Activated CD4-positive, alpha-beta memory T cell treated with anti-CD3 and anti-CD28 coated beads, Interleukin-2, amount 10 ng/mL, durations not matched to agents 7 days and 5 days (primary cell): ENCODE measurements around the gene ARL8B. TPM values are rescaled to one million over a fixed set of nuclear protein-coding genes. Genes with fewer than 3 reads are reported as not detected.

Source experiments
- CTCF ChIA-PET: fragments of 350-600 bp; sonication (Branson Sonifier 250); formaldehyde crosslinking; loops from one replicate; lab custom pipeline; 2021; ENCODE audit warnings: antibody characterized with exemption, inconsistent platforms; lab: Charles Lee
- POLR2A ChIA-PET: fragments of 350-600 bp; sonication (Branson Sonifier 250); formaldehyde crosslinking; loops from one replicate; lab custom pipeline; 2021; ENCODE audit warnings: antibody characterized with exemption; lab: Charles Lee
- DNase-seq: peaks from one replicate; pipeline ENCODE4 v3.0.0-alpha.2; 2020
- H3K27ac Mint-ChIP-seq: one replicate; pipeline ENCODE4 v1.8.0; 2021; ENCODE audit warnings: mild to moderate bottlenecking, mixed read lengths
- H3K27me3 Mint-ChIP-seq: one replicate; pipeline ENCODE4 v1.8.0; 2021; ENCODE audit warnings: mixed read lengths
- H3K36me3 Mint-ChIP-seq: one replicate; pipeline ENCODE4 v1.8.0; 2021; ENCODE audit warnings: low read depth, mixed read lengths
- H3K4me1 Mint-ChIP-seq: one replicate; pipeline ENCODE4 v1.8.0; 2021; ENCODE audit warnings: mixed read lengths
- H3K4me3 Mint-ChIP-seq: one replicate; pipeline ENCODE4 v1.8.0; 2021; ENCODE audit warnings: mild to moderate bottlenecking, mixed read lengths
- H3K9me3 Mint-ChIP-seq: one replicate; pipeline ENCODE4 v1.8.0; 2021; ENCODE audit warnings: mixed read lengths
- total RNA-seq, 2 experiments: library from RNA; stranded (reverse); gene quantifications; one replicate each; pipeline ENCODE4 v1.2.3, GENCODE V29; 2021

ARL8B gene
- total RNA-seq, 2 experiments from 2014 or later = 38.2 to 45.7 TPM

DNA sequence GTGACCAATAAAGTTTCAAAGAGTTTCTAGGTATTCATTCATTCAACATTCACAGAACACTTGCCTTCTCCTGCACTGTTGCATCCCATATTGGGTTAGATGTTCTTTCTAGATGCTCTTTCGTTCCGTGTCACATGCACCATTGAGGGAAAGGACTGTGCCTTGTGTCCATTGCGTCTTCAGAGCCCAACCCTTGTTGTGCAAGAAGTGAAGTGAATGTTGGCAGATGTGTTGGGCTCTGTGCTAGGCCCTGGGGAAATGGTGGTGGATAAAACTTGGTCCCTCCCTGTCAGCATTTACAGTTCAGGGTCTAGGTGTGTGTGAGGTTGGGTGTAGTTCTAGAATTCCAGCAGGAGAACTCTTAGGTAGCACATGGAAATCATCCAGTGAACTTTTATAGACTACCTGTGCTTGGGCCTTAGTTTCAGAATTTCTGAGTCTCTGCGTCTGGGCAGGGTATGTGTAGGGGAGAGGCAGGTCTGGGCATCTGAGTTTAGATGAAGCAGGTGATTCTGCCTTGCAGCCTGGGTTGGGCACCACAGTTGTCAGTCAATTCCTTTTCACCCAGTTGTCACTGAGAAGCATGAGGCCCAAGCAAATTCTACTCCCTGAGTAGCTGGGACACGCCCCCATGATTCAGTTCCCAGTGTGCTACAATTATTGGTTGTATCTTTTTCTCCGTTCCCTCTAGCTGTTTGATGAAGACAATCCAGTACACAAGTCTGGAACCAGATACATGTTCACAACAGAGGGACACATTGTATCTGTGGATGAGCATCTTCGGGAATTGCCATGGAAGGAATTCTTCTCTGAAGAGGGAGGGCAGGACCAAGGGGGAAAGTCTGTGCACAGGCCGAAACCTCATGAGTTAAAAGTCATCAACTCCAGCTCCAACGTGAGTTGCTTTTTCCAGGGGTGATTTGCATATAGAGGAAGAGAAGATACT, 90.8 kb downstream of the ARL8B start:
- ChIA-PET CTCF (no interaction called here), POLR2A (interaction anchor here (0.6 to 1.4 kb wide), 2 partner anchors 24 to 25 kb away, joined by 3 read pairs; partner anchors contain the start of gene EDEM1)
- H3K36me3 Mint-ChIP-seq = peaks cover 91% of the 10 kb centered on the region
- H3K27me3 Mint-ChIP-seq = no peaks in the 10 kb centered on the region
- no peak for DNase-seq
- no peak overlapping the region for H3K4me3 Mint-ChIP-seq
- no peak overlapping the region for H3K27ac Mint-ChIP-seq
- H3K4me1 Mint-ChIP-seq = peaks cover 6% of the 10 kb centered on the region
- H3K9me3 Mint-ChIP-seq = no peaks in the 10 kb centered on the region

DNA sequence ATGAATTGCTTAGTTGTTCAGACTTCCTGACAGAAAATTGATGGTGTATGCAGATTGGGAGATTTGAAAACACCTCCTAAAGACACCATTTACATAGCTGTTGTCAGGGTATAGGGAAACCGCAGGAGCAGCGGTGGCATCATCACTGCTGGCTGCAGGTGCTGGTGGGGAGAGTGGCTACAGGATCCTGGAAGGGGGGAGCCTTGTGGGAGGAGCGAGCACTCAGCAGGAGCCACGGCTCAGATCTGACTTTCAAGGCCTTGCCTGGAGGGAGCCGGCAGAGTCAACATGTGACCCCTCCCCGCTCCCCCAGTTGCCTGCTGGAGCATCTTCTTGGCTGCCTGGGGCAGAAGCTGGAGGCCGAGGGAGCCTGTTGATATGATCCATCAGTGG, 91.5 kb downstream of the ARL8B start:
- Mint-ChIP-seq H3K4me3 (no peak overlapping the region), H3K27me3 (no peaks in the 10 kb centered on the region), H3K27ac (no peak overlapping the region), H3K4me1 (peaks cover 6% of the 10 kb centered on the region), H3K36me3 (peaks cover 91% of the 10 kb centered on the region), H3K9me3 (no peaks in the 10 kb centered on the region)
- POLR2A ChIA-PET = interaction anchor here (0.6 kb wide), 1 partner anchor 26 kb away, joined by 3 read pairs; the partner anchor contains the start of gene EDEM1
- DNase-seq = no peak
- CTCF ChIA-PET = no interaction called here

DNA sequence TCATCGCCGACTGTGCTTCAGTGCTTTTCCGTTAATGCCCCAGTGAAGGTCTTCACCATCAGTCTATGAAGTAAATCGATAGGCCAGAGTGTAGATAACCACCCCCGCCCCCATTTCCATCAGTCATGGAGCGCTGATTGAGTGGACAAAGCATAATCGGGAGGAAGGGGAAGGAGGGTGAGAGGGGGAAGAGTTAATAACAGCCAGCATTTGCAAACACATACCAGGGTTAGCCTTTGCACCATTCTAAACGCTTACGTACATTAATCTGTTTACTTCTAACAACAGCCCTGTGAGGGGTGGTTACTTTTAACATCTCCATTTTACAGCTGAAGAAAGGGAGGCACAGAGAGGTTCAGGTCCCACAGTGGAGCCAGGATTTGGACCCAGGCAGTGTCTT, 92.3 kb downstream of the ARL8B start:
- POLR2A ChIA-PET = no interaction called here
- no peak overlapping the region for H3K27ac Mint-ChIP-seq
- peaks cover 89% of the 10 kb centered on the region for H3K36me3 Mint-ChIP-seq
- no peaks in the 10 kb centered on the region for H3K9me3 Mint-ChIP-seq
- no peaks in the 10 kb centered on the region for H3K27me3 Mint-ChIP-seq
- peaks cover 6% of the 10 kb centered on the region for H3K4me1 Mint-ChIP-seq
- CTCF ChIA-PET = no interaction called here
- no peak overlapping the region for H3K4me3 Mint-ChIP-seq
- no peak for DNase-seq

GRCh38 chr3:5217824-5218595, 95.9 kb downstream of the ARL8B start:
- Mint-ChIP-seq H3K27ac (no peak overlapping the region), H3K4me1 (peaks cover 5% of the 10 kb centered on the region), H3K27me3 (no peaks in the 10 kb centered on the region), H3K4me3 (no peak overlapping the region), H3K36me3 (peaks cover 61% of the 10 kb centered on the region), H3K9me3 (no peaks in the 10 kb centered on the region)
- DNase-seq = no peak
- CTCF ChIA-PET = interaction anchor here (0.5 to 0.6 kb wide), 2 partner anchors 18 to 194 kb away, joined by 3 read pairs; no protein-coding TSS in a partner anchor
- POLR2A ChIA-PET = interaction anchor here (1.9 kb wide), 1 partner anchor 31 kb away, joined by 6 read pairs; the partner anchor contains the start of gene EDEM1

- CTCF ChIA-PET = interaction anchor here (0.6 kb wide), 1 partner anchor 194 kb away, joined by 3 read pairs; no protein-coding TSS in a partner anchor
- Mint-ChIP-seq H3K9me3 (no peaks in the 10 kb centered on the region), H3K27me3 (no peaks in the 10 kb centered on the region), H3K27ac (no peak overlapping the region), H3K4me3 (no peak overlapping the region), H3K36me3 (peaks cover 53% of the 10 kb centered on the region), H3K4me1 (no peaks in the 10 kb centered on the region)
- POLR2A ChIA-PET = interaction anchor here (1.9 kb wide), 1 partner anchor 32 kb away, joined by 6 read pairs; the partner anchor contains the start of gene EDEM1
- no peak for DNase-seq
These were observed 96.7 kb downstream of the ARL8B start for GRCh38 chr3:5218815-5219214.

DNA sequence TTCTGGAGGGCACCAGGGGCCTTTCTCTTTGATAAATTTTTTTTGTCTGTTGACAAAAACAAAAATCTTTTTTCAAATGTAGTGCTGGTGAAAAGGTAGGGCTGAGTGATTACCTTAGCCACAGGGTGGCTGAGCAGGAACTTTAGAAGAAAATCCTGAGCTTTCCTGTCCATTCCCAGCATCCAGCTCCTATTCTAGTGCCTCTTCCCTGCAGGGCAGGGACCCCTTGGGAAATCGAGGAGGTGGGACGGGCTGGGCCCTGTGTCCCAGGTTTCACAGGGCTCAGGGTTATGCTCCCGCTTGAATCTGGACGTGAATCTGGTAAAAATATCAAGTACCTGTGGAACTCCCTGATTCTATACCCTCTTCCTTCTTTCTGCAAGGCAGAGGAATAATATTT, 97.1 kb downstream of the ARL8B start:
- POLR2A ChIA-PET = interaction anchor here (1.9 kb wide), 1 partner anchor 32 kb away, joined by 6 read pairs; the partner anchor contains the start of gene EDEM1
- DNase-seq = no peak
- Mint-ChIP-seq H3K27ac (no peak overlapping the region), H3K4me1 (no peaks in the 10 kb centered on the region), H3K27me3 (no peaks in the 10 kb centered on the region), H3K4me3 (no peak overlapping the region), H3K36me3 (peaks cover 49% of the 10 kb centered on the region), H3K9me3 (no peaks in the 10 kb centered on the region)
- CTCF ChIA-PET = no interaction called here

GRCh38 chr3:5220193-5220592, 98.1 kb downstream of the ARL8B start:
- ChIA-PET POLR2A (no interaction called here), CTCF (no interaction called here)
- Mint-ChIP-seq H3K36me3 (peaks cover 41% of the 10 kb centered on the region), H3K27ac (no peak overlapping the region), H3K27me3 (no peaks in the 10 kb centered on the region), H3K4me3 (no peak overlapping the region), H3K9me3 (no peaks in the 10 kb centered on the region), H3K4me1 (no peaks in the 10 kb centered on the region)
- DNase-seq = no peak

GRCh38 chr3:5220667-5221431, 98.8 kb downstream of the ARL8B start:
- no peak for DNase-seq
- ChIA-PET POLR2A (no interaction called here), CTCF (no interaction called here)
- no peak overlapping the region for H3K4me3 Mint-ChIP-seq
- H3K36me3 Mint-ChIP-seq = peaks cover 34% of the 10 kb centered on the region
- H3K27ac Mint-ChIP-seq = no peak overlapping the region
- H3K9me3 Mint-ChIP-seq = no peaks in the 10 kb centered on the region
- no peaks in the 10 kb centered on the region for H3K4me1 Mint-ChIP-seq
- no peaks in the 10 kb centered on the region for H3K27me3 Mint-ChIP-seq

- ChIA-PET POLR2A (no interaction called here), CTCF (no interaction called here)
- Mint-ChIP-seq H3K27me3 (no peaks in the 10 kb centered on the region), H3K4me1 (no peaks in the 10 kb centered on the region), H3K27ac (no peak overlapping the region), H3K4me3 (no peak overlapping the region), H3K36me3 (peaks cover 27% of the 10 kb centered on the region), H3K9me3 (no peaks in the 10 kb centered on the region)
- no peak for DNase-seq
These were observed 99.6 kb downstream of the ARL8B start for GRCh38 chr3:5221701-5222100.

DNA sequence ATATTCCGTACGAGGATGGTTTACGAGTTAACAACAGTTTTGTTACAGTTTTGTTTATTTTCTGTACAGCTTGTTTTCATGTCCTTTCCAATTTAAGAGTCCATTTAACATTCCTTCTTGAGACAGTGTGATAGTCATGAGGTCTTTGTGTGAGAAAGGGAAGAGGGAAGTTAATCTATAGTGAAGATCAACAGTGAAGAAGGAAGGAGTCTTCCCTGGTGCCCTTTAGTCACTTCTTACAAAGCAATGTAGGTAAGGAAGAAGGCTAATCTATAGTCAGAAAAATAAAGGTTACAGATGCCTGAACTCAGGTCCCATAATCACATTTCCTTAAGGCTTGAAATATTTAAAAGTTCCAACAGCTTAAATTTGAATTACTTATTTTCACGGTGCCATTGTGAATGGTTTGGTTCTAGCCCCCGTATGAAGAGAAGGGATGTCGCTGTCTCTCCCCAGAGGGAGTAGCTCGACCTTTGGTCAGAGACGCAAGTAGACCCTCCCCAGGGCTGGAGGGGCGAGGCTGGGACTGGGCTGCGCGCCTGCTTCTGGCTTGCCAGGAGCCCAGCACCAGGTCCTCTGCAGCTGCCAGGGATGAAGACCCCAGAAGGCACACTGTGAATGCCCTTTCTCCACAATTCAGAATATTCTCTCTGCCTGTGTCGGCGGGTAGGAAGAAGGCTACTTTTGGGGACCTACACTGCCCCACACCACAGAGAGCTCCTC, 100.4 kb downstream of the ARL8B start:
- no peak for DNase-seq
- H3K4me1 Mint-ChIP-seq = no peaks in the 10 kb centered on the region
- H3K9me3 Mint-ChIP-seq = no peaks in the 10 kb centered on the region
- H3K4me3 Mint-ChIP-seq = no peak overlapping the region
- CTCF ChIA-PET = no interaction called here
- no peak overlapping the region for H3K27ac Mint-ChIP-seq
- POLR2A ChIA-PET = no interaction called here
- peaks cover 20% of the 10 kb centered on the region for H3K36me3 Mint-ChIP-seq
- H3K27me3 Mint-ChIP-seq = no peaks in the 10 kb centered on the region

GRCh38 chr3:5226783-5227182, 104.7 kb downstream of the ARL8B start:
- Mint-ChIP-seq H3K27ac (no peak overlapping the region), H3K4me1 (peaks cover 3% of the 10 kb centered on the region), H3K36me3 (no peaks in the 10 kb centered on the region), H3K27me3 (peaks cover 8% of the 10 kb centered on the region), H3K4me3 (no peak overlapping the region), H3K9me3 (no peaks in the 10 kb centered on the region)
- ChIA-PET CTCF (interaction anchor here (1.2 kb wide), 2 partner anchors 201 to 515 kb away, joined by 4 to 5 read pairs; no protein-coding TSS in a partner anchor), POLR2A (no interaction called here)
- no peak for DNase-seq

GRCh38 chr3:5227812-5228211, 105.7 kb downstream of the ARL8B start:
- Mint-ChIP-seq H3K27ac (no peak overlapping the region), H3K36me3 (no peaks in the 10 kb centered on the region), H3K4me1 (peaks cover 3% of the 10 kb centered on the region), H3K27me3 (peaks cover 8% of the 10 kb centered on the region), H3K4me3 (no peak overlapping the region), H3K9me3 (no peaks in the 10 kb centered on the region)
- no peak for DNase-seq
- POLR2A ChIA-PET = no interaction called here
- CTCF ChIA-PET = interaction anchor here (1.2 kb wide), 1 partner anchor 200 kb away, joined by 5 read pairs; no protein-coding TSS in a partner anchor
